Measurements from ENCODE around the gene PDZD8.

DNA sequence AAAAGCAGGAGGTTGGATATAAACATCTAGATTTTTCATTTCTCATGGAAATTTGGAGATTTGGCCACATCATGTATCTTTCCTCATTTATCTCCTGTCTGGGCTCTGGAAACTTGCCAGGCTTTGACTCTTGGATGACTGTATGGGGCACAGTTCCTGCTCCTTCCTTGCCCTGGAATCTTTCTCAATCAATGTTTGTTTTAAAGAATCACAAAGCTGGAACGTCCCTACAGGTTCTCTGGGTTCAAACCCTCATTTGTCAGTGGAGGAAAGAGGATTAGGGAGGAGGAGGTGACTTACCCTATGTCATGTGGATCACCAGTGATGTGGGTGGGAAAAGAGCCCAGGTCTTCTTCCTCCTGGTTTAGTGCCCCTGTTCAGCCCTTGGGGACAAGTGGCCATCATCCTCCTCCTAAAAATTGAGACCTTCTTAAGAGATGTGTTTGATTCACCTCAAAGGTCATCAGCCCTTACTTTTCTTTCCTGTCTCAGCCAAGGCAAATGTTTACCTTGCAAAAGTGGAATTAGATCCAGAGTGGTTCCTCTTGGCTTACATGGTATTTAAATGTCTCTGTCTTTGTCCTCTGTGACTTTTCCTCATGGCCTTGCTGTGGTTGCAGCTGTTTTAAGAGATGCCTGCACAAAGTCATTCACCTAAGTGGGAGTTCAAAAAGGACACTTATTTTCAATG lies 38.8 kb upstream of the PDZD8 start:
- no peak for TF ChIP-seq CTCF (IDR thresholded peaks at IDR 0.05)
- TF ChIP-seq EP300 (IDR thresholded peaks at IDR 0.05): no peak
